Bronchial epithelial cell (primary cell): ENCODE measurements around the gene ZFYVE27. TPM values are rescaled to one million over a fixed set of nuclear protein-coding genes. Genes with fewer than 3 reads are reported as not detected.

Experiments used
- DNase-seq: peaks from one replicate; pipeline ENCODE4 v3.0.0-alpha.2; 2010; ENCODE audit warnings: low read depth
- FAIRE-seq: peaks from 2 replicates; lab custom pipeline; 2011; peaks lifted over from hg19 to GRCh38; lab: Jason Lieb, UNC
- H3K27me3 ChIP-seq: 2 replicates; pipeline ENCODE4 v1.5.1; 2011; ENCODE audit warnings: low read length; ENCODE audit not compliant: control insufficient read depth, insufficient read depth
- H3K36me3 ChIP-seq: 2 replicates; pipeline ENCODE4 v1.5.1; 2011; ENCODE audit warnings: low read length; ENCODE audit not compliant: control insufficient read depth, insufficient read depth
- H3K4me3 ChIP-seq: 2 replicates; pipeline ENCODE4 v1.5.1; 2011; ENCODE audit warnings: mild to moderate bottlenecking, low read depth, low read length, control low read depth
- CTCF ChIP-seq: IDR thresholded peaks from 2 replicates; pipeline ENCODE4 v1.5.1; 2011; ENCODE audit warnings: mild to moderate bottlenecking, moderate library complexity, low read length, control low read depth, inconsistent platforms; ENCODE audit not compliant: insufficient read depth, severe bottlenecking
- total RNA-seq: library from RNA; depleted of rRNA; stranded (reverse); fragments of >200 nt; gene quantifications from 2 replicates; pipeline ENCODE4 v1.2.1, GENCODE V29; 2014

The ZFYVE27 gene
- total RNA-seq, 1 donor from 2014 or later, result 15.3 TPM

- Histone ChIP-seq H3K36me3 (no peaks in the 10 kb centered on the region), H3K27me3 (no peaks in the 10 kb centered on the region), H3K4me3 (no peak overlapping the region)
- DNase-seq (no peak), FAIRE-seq (no peak)
- TF ChIP-seq CTCF, result no peak
These were observed 7.9 kb upstream of the ZFYVE27 start for GRCh38 chr10:97729014-97729413.

GRCh38 chr10:97731346-97732051 lies 5.4 kb upstream of the ZFYVE27 start:
- Histone ChIP-seq H3K36me3 (no peaks in the 10 kb centered on the region), H3K4me3 (no peak overlapping the region), H3K27me3 (no peaks in the 10 kb centered on the region)
- peak; percentile 90 for FAIRE-seq
- DNase-seq, result peak; percentile 72
- TF ChIP-seq CTCF, result peak; percentile 85

- H3K36me3 ChIP-seq, result no peaks in the 10 kb centered on the region
- TF ChIP-seq CTCF, result no peak
- no peak for DNase-seq
- FAIRE-seq, result no peak
- no peaks in the 10 kb centered on the region for H3K27me3 ChIP-seq
- H3K4me3 ChIP-seq, result no peak overlapping the region
These were observed 4.9 kb upstream of the ZFYVE27 start for GRCh38 chr10:97732052-97732359.

GRCh38 chr10:97733256-97733655 lies 3.7 kb upstream of the ZFYVE27 start:
- peak; percentile 88 for DNase-seq
- H3K27me3 ChIP-seq, result no peaks in the 10 kb centered on the region
- H3K36me3 ChIP-seq, result no peaks in the 10 kb centered on the region
- H3K4me3 ChIP-seq, result no peak overlapping the region
- no peak for TF ChIP-seq CTCF
- no peak for FAIRE-seq

DNA sequence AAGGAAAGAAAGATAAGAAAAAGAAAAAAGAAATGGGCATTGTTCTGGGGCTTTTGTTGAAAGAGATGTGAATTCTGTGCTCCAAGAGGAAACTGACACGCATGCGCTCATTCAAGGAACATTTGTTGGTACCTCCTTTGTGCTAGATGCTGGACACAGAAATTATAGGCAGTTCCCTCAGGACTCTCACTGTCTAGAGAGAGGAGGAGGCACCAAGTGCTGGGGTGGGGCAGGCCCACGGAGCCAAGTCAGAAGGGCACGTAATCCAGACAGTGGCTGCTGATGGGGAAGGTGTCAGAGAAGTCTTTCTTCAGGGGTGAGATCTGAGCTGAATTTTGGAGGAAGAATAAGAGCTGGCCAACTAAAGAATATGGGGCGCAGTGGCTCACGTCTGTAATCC lies 2.9 kb upstream of the ZFYVE27 start:
- FAIRE-seq (no peak), DNase-seq (no peak)
- H3K27me3 ChIP-seq, result no peaks in the 10 kb centered on the region
- H3K4me3 ChIP-seq, result no peak overlapping the region
- TF ChIP-seq CTCF, result no peak
- H3K36me3 ChIP-seq, result no peaks in the 10 kb centered on the region

- Histone ChIP-seq H3K36me3 (peaks cover 5% of the 10 kb centered on the region), H3K27me3 (no peaks in the 10 kb centered on the region), H3K4me3 (peak overlapping the region; percentile 84)
- FAIRE-seq (no peak), DNase-seq (no peak)
- TF ChIP-seq CTCF, result no peak
These were observed 476 bp upstream of the ZFYVE27 start for GRCh38 chr10:97736403-97736901.
